Nephron progenitor cell (in vitro differentiated cells): ENCODE data around the gene TSPEAR.
A peak's percentile ranks its signal among the peaks of the same experiment; 100 is the strongest.

ENCODE experiments used
- DNase-seq: peaks from one replicate; pipeline ENCODE4 v3.0.0; 2021
- H3K27ac Mint-ChIP-seq: 2 replicates; pipeline ENCODE4 v1.8.0; 2021; ENCODE audit warnings: mild to moderate bottlenecking, moderate library complexity, mixed read lengths
- H3K27me3 Mint-ChIP-seq: 2 replicates; pipeline ENCODE4 v1.8.0; 2021; ENCODE audit warnings: mild to moderate bottlenecking, low read depth, mixed read lengths; ENCODE audit not compliant: poor library complexity
- H3K36me3 Mint-ChIP-seq: 2 replicates; pipeline ENCODE4 v1.8.0; 2021; ENCODE audit warnings: low read depth, mixed read lengths
- H3K4me1 Mint-ChIP-seq: 2 replicates; pipeline ENCODE4 v1.8.0; 2021; ENCODE audit warnings: mixed read lengths
- H3K4me3 Mint-ChIP-seq: 2 replicates; pipeline ENCODE4 v1.8.0; 2021; ENCODE audit warnings: mild to moderate bottlenecking, moderate library complexity, mixed read lengths
- H3K9me3 Mint-ChIP-seq: 2 replicates; pipeline ENCODE4 v1.8.0; 2021; ENCODE audit warnings: mild to moderate bottlenecking, moderate library complexity, mixed read lengths
- TF ChIP-seq, protein P1 (sequence below): fragments of 200-600 bp; sonication (generic); IDR thresholded peaks from 2 replicates; pipeline ENCODE4 v1.5.0; 2021; ENCODE audit warnings: antibody characterized with exemption

TSPEAR gene

DNA sequence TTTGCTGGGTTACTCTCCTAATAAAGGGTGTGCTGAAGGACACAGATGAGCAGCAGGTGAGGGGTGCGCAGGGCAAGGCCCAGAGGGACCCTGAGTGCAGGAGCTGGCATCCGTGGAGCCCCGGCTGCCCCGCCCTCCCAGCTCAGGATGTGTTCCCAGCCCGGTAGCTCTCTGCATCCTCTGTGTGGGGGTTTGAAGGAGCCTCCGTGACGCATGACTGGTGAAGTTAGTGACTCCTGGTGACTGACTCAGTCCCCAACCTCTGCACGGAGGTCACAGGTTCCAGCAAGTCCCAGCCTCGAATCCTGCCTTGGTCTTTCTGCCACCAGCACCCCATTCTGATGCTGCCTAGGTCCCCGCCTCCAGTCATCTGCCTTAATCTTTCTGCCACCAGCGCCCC is 21.6 kb upstream of the TSPEAR start:
- Mint-ChIP-seq H3K9me3 (peaks cover 20% of the 10 kb centered on the region), H3K27me3 (peaks cover 16% of the 10 kb centered on the region), H3K4me3 (no peak overlapping the region), H3K36me3 (peaks cover 11% of the 10 kb centered on the region), H3K27ac (no peak overlapping the region), H3K4me1 (peaks cover 58% of the 10 kb centered on the region)
- TF ChIP-seq, protein P1, sequence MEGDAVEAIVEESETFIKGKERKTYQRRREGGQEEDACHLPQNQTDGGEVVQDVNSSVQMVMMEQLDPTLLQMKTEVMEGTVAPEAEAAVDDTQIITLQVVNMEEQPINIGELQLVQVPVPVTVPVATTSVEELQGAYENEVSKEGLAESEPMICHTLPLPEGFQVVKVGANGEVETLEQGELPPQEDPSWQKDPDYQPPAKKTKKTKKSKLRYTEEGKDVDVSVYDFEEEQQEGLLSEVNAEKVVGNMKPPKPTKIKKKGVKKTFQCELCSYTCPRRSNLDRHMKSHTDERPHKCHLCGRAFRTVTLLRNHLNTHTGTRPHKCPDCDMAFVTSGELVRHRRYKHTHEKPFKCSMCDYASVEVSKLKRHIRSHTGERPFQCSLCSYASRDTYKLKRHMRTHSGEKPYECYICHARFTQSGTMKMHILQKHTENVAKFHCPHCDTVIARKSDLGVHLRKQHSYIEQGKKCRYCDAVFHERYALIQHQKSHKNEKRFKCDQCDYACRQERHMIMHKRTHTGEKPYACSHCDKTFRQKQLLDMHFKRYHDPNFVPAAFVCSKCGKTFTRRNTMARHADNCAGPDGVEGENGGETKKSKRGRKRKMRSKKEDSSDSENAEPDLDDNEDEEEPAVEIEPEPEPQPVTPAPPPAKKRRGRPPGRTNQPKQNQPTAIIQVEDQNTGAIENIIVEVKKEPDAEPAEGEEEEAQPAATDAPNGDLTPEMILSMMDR = no peak
- DNase-seq = no peak

DNA sequence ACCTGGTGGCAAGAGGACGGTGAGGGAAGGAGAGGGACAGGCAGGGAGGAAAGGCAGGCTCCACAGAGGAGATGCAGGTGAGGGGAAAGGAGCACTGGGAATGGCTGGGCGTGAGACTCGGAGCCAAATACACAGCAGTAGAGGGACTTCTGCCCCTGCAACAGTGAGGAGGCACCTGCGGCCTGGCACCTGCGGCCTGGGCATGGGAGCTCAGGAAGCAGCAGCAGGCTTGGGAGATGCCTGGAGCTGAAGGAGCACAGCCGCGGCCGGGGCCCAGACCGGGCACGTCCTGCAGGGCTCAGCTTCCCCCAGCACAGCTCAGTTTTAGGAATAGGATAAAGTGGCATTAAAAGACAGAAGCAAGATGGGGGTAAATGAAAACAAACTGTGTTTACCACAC is 20.9 kb upstream of the TSPEAR start:
- no peak overlapping the region for H3K27ac Mint-ChIP-seq
- H3K9me3 Mint-ChIP-seq = peaks cover 20% of the 10 kb centered on the region
- H3K27me3 Mint-ChIP-seq = peaks cover 18% of the 10 kb centered on the region
- H3K4me3 Mint-ChIP-seq = no peak overlapping the region
- peaks cover 56% of the 10 kb centered on the region for H3K4me1 Mint-ChIP-seq
- TF ChIP-seq, protein P1 = no peak
- H3K36me3 Mint-ChIP-seq = peaks cover 11% of the 10 kb centered on the region
- no peak for DNase-seq

DNA sequence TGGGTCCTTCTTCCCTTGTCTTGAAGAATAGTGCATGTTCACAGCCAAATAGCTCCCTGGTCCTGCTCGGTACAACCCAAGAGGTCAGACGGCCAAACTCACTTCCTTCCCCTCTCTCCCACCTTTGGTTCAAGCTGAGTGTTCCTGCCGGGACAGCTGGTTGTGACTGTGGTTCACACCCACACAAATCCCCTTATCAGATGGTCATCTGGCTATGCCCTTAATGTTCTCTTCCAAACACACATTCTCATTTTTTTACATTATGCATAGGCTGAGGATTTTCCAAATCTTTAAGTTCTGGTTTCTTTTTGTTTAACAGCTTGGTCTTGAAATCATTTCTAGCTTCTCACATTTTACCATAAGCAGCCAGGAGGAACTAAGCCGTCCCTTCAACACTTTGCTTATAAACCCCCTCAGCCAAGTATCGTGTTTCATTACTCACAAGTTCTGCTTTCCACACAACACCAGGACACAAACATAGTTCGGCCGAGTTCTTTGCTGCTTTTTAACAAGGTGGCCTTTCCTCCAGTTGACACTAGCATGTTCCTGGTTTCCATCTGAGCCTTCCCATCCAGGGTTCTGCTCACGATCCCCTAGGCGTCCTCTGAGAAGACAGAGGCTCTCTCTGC is 19.7 kb upstream of the TSPEAR start:
- TF ChIP-seq, protein P1 = no peak
- Mint-ChIP-seq H3K36me3 (peaks cover 11% of the 10 kb centered on the region), H3K9me3 (peaks cover 20% of the 10 kb centered on the region), H3K27ac (peak overlapping the region; percentile 70), H3K27me3 (peaks cover 21% of the 10 kb centered on the region), H3K4me3 (no peak overlapping the region), H3K4me1 (peaks cover 44% of the 10 kb centered on the region)
- DNase-seq = no peak

GRCh38 chr21:44730028-44730395 is 18.6 kb upstream of the TSPEAR start:
- Mint-ChIP-seq H3K27me3 (peaks cover 26% of the 10 kb centered on the region), H3K36me3 (peaks cover 11% of the 10 kb centered on the region), H3K4me3 (no peak overlapping the region), H3K27ac (no peak overlapping the region), H3K4me1 (peaks cover 35% of the 10 kb centered on the region), H3K9me3 (peaks cover 20% of the 10 kb centered on the region)
- TF ChIP-seq, protein P1 = no peak
- no peak for DNase-seq

- Mint-ChIP-seq H3K9me3 (peaks cover 20% of the 10 kb centered on the region), H3K27me3 (peaks cover 28% of the 10 kb centered on the region), H3K4me3 (no peak overlapping the region), H3K36me3 (peaks cover 11% of the 10 kb centered on the region), H3K4me1 (peaks cover 37% of the 10 kb centered on the region), H3K27ac (no peak overlapping the region)
- no peak for DNase-seq
- TF ChIP-seq, protein P1 = no peak
Measured at GRCh38 chr21:44729336-44730027, 18.1 kb upstream of the TSPEAR start.

DNA sequence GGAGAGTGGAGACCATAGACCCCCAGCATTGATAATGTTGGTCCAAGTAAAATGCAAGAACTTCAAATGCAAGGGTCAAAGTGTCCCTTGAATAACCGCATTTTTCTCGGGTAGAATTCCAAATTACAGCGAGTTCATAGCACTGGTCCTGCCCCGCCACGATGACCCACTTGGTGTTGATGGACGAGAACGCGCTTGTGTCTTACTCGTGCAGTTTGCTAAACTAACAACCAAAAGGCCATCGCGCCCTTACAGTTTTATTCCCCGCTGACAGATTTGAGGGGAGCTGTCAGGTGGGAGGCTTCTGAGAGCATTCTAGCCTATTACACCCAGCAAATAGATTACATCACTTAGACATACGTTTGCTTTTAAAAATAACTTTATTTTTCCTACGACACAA is 17.3 kb upstream of the TSPEAR start:
- Mint-ChIP-seq H3K9me3 (peaks cover 20% of the 10 kb centered on the region), H3K36me3 (peaks cover 11% of the 10 kb centered on the region), H3K27ac (no peak overlapping the region), H3K4me1 (peaks cover 43% of the 10 kb centered on the region), H3K4me3 (no peak overlapping the region), H3K27me3 (peaks cover 32% of the 10 kb centered on the region)
- TF ChIP-seq, protein P1 = no peak
- no peak for DNase-seq
